Loucy (cell line): ENCODE results near the gene LEP.

Experiments used
- H2AFZ ChIP-seq: fragments of 200-600 bp; sonication (generic); 2 replicates; pipeline ENCODE4 v1.6.0; 2016; ENCODE audit warnings: antibody characterized with exemption, mild to moderate bottlenecking, low read length, moderate library complexity
- H3F3A ChIP-seq: fragments of 200-600 bp; 2 replicates; pipeline ENCODE4 v1.6.0; 2016; ENCODE audit warnings: antibody characterized with exemption, low read depth, mild to moderate bottlenecking
- H3K27me3 ChIP-seq: fragments of 200-600 bp; sonication (generic); 2 replicates; pipeline ENCODE4 v1.6.1; 2014; ENCODE audit warnings: low read length, mild to moderate bottlenecking; ENCODE audit not compliant: insufficient read depth, poor library complexity, severe bottlenecking
- H3K36me3 ChIP-seq: fragments of 200-600 bp; sonication (generic); 2 replicates; pipeline ENCODE4 v1.6.1; 2016; ENCODE audit warnings: low read length; ENCODE audit not compliant: insufficient read depth
- H3K4me1 ChIP-seq: fragments of 200-600 bp; sonication (generic); 2 replicates; pipeline ENCODE4 v1.5.1; 2014; ENCODE audit warnings: low read length, mild to moderate bottlenecking; ENCODE audit not compliant: insufficient read depth, poor library complexity, severe bottlenecking
- H3K4me2 ChIP-seq: fragments of 200-600 bp; sonication (generic); 2 replicates; pipeline ENCODE4 v1.6.0; 2014; ENCODE audit warnings: antibody characterized with exemption, low read length, low read depth, mild to moderate bottlenecking; ENCODE audit not compliant: poor library complexity, severe bottlenecking
- H3K4me3 ChIP-seq: fragments of 200-600 bp; sonication (generic); 2 replicates; pipeline ENCODE4 v1.5.1; 2014; ENCODE audit warnings: low read length, mild to moderate bottlenecking, mixed read lengths; ENCODE audit not compliant: poor library complexity, severe bottlenecking
- H3K79me2 ChIP-seq: fragments of 200-600 bp; sonication (generic); 2 replicates; pipeline ENCODE4 v1.6.1; 2014; ENCODE audit warnings: low read length; ENCODE audit not compliant: insufficient read depth
- H3K9ac ChIP-seq: fragments of 200-600 bp; sonication (generic); 2 replicates; pipeline ENCODE4 v1.6.0; 2014; ENCODE audit warnings: mild to moderate bottlenecking, low read depth, low read length, moderate library complexity; ENCODE audit not compliant: poor library complexity, severe bottlenecking
- H3K9me2 ChIP-seq: fragments of 200-600 bp; sonication (generic); replicated peaks from 2 replicates; pipeline ENCODE4 v1.6.1; 2016; ENCODE audit warnings: low read depth, low read length, mixed read lengths
- H3K9me3 ChIP-seq: fragments of 200-600 bp; sonication (generic); 2 replicates; pipeline ENCODE4 v1.6.1; 2014; ENCODE audit warnings: mild to moderate bottlenecking, antibody characterized with exemption, low read length, low read depth; ENCODE audit not compliant: insufficient read depth
- H4K20me1 ChIP-seq: fragments of 200-600 bp; sonication (generic); 2 replicates; pipeline ENCODE4 v1.6.0; 2014; ENCODE audit warnings: antibody characterized with exemption, low read length, mild to moderate bottlenecking; ENCODE audit not compliant: insufficient read depth, poor library complexity, severe bottlenecking
- CTCF ChIP-seq: fragments of 200-600 bp; sonication (generic); conservative IDR thresholded peaks from 2 replicates; pipeline ENCODE4 v1.5.1; 2014; ENCODE audit warnings: mild to moderate bottlenecking, antibody characterized with exemption, low read length
- EZH2phosphoT487 ChIP-seq: fragments of 200-600 bp; IDR thresholded peaks from 2 replicates; pipeline ENCODE4 v1.6.1; 2018; ENCODE audit warnings: antibody characterized with exemption, mild to moderate bottlenecking, moderate library complexity, borderline replicate concordance

The LEP gene

GRCh38 chr7:128251337-128251736 is 10.3 kb downstream of the LEP start:
- Histone ChIP-seq H3K36me3 (no peaks in the 10 kb centered on the region), H3F3A (no peaks in the 10 kb centered on the region), H4K20me1 (no peaks in the 10 kb centered on the region), H3K4me2 (no peak overlapping the region), H3K9me3 (no peaks in the 10 kb centered on the region), H3K9ac (no peak overlapping the region), H3K4me3 (no peak overlapping the region), H3K79me2 (no peaks in the 10 kb centered on the region), H2AFZ (no peak overlapping the region), H3K4me1 (no peaks in the 10 kb centered on the region), H3K27me3 (no peaks in the 10 kb centered on the region), H3K9me2 (no peaks in the 10 kb centered on the region)
- TF ChIP-seq EZH2phosphoT487 (no peak), CTCF (no peak)

- no peak overlapping the region for H2AFZ ChIP-seq
- no peak overlapping the region for H3K4me3 ChIP-seq
- H4K20me1 ChIP-seq, result no peaks in the 10 kb centered on the region
- H3K4me2 ChIP-seq, result no peak overlapping the region
- H3K79me2 ChIP-seq, result no peaks in the 10 kb centered on the region
- H3K9ac ChIP-seq, result no peak overlapping the region
- TF ChIP-seq CTCF (no peak), EZH2phosphoT487 (no peak)
- no peaks in the 10 kb centered on the region for H3K27me3 ChIP-seq
- H3K9me3 ChIP-seq, result no peaks in the 10 kb centered on the region
- H3K36me3 ChIP-seq, result no peaks in the 10 kb centered on the region
- H3K9me2 ChIP-seq, result no peaks in the 10 kb centered on the region
- H3F3A ChIP-seq, result no peaks in the 10 kb centered on the region
- H3K4me1 ChIP-seq, result no peaks in the 10 kb centered on the region
These were observed 12.6 kb downstream of the LEP start for GRCh38 chr7:128253701-128254100.

GRCh38 chr7:128254470-128254869 is 13.4 kb downstream of the LEP start:
- Histone ChIP-seq H3K9me3 (no peaks in the 10 kb centered on the region), H3K9ac (no peak overlapping the region), H3K9me2 (no peaks in the 10 kb centered on the region), H4K20me1 (no peaks in the 10 kb centered on the region), H3K36me3 (no peaks in the 10 kb centered on the region), H3K4me2 (no peak overlapping the region), H3F3A (no peaks in the 10 kb centered on the region), H3K79me2 (no peaks in the 10 kb centered on the region), H3K4me1 (peaks cover 5% of the 10 kb centered on the region), H3K27me3 (no peaks in the 10 kb centered on the region), H3K4me3 (no peak overlapping the region), H2AFZ (no peak overlapping the region)
- TF ChIP-seq CTCF, result no peak
- no peak for TF ChIP-seq EZH2phosphoT487
